Adrenal gland (tissue), 5 donors: Measurements from ENCODE around the gene RIC8B.

Source experiments
- POLR2A ChIP-seq, 2 donors: fragments of 450-650 bp; IDR thresholded peaks; one replicate each; pipeline ENCODE4 v1.6.1; 2017; ENCODE audit warnings: antibody characterized with exemption in 2 of 2, mild to moderate bottlenecking in 2 of 2, moderate library complexity in 1 of 2
- TF ChIP-seq, protein P1 (sequence below), 6 experiments: fragments of 450-650 bp in 4 of 6; fragments of 200-600 bp in 2 of 6; sonication (generic) in 1 of 6; IDR thresholded peaks; 1 replicate in 5 of 6; 2 replicates in 1 of 6; pipeline versions ENCODE4 v1.5.1 to v1.8.0; 2016 to 2021; ENCODE audit warnings: antibody characterized with exemption in 6 of 6, mild to moderate bottlenecking in 2 of 6, moderate library complexity in 1 of 6
- donor health status: DM: no; HTN: no; CAD: no.

DNA sequence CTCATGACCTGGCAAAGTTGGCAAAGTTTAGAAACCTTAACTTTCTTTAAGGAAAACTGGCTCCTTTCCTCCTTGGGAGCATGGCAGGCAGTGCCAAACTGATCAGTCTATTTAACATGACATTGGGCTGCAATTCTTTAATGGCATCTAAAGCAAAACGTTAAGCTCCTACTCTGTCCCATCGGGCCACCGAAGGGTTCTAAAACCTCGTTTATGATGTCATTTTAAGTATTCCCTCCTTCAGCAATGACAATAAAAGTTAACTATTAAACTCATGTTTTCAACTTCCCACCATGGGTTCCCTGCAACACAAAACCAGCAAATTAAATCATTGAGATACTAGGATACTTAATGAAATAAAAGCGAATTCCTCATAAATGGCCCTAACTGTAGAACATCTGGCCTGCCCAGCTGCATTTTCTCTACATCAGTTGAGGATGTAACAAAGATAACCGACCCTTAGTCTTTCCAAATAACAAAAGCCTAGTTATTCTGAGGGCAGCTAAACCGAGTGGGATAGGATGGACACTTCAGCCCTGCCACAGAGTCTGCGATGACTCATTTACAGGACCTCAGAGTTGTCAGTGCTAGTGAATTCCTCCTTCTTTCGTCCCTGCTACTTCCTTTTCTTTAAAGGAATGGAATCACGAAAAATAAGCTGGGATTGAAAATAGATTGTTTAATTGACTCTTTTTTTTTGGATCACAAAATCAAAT, 34.5 kb upstream of the RIC8B start:
- TF ChIP-seq, protein P1, sequence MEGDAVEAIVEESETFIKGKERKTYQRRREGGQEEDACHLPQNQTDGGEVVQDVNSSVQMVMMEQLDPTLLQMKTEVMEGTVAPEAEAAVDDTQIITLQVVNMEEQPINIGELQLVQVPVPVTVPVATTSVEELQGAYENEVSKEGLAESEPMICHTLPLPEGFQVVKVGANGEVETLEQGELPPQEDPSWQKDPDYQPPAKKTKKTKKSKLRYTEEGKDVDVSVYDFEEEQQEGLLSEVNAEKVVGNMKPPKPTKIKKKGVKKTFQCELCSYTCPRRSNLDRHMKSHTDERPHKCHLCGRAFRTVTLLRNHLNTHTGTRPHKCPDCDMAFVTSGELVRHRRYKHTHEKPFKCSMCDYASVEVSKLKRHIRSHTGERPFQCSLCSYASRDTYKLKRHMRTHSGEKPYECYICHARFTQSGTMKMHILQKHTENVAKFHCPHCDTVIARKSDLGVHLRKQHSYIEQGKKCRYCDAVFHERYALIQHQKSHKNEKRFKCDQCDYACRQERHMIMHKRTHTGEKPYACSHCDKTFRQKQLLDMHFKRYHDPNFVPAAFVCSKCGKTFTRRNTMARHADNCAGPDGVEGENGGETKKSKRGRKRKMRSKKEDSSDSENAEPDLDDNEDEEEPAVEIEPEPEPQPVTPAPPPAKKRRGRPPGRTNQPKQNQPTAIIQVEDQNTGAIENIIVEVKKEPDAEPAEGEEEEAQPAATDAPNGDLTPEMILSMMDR (IDR thresholded peaks at IDR 0.05): no peak
- no peak for TF ChIP-seq POLR2A (IDR thresholded peaks at IDR 0.05)
